HepG2 (cell line): ENCODE measurements around the gene LRRC43. TPM values are rescaled to one million over a fixed set of nuclear protein-coding genes. Genes with fewer than 3 reads are reported as not detected.

ENCODE experiments used
- ELK4 ChIP-seq: sonication (generic); formaldehyde crosslinking; IDR thresholded peaks from 2 replicates; pipeline ENCODE4 v1.9.0; 2021; ENCODE audit warnings: missing genetic modification reagents, borderline replicate concordance
- FOXO1 ChIP-seq: sonication (generic); formaldehyde crosslinking; IDR thresholded peaks from 2 replicates; pipeline ENCODE4 v1.4.0; 2020; ENCODE audit warnings: missing genetic modification reagents
- HOXA5 ChIP-seq: sonication (generic); formaldehyde crosslinking; IDR thresholded peaks from 2 replicates; pipeline ENCODE4 v1.4.0; 2020; ENCODE audit warnings: missing genetic modification reagents
- HOXA7 ChIP-seq: sonication (generic); formaldehyde crosslinking; IDR thresholded peaks from 2 replicates; pipeline ENCODE4 v1.8.1; 2022; ENCODE audit warnings: mild to moderate bottlenecking, missing genetic modification reagents, moderate library complexity
- KLF12 ChIP-seq: sonication (generic); formaldehyde crosslinking; IDR thresholded peaks from 2 replicates; pipeline ENCODE4 v1.4.0; 2020; ENCODE audit warnings: missing genetic modification reagents, borderline replicate concordance
- LRRFIP1 ChIP-seq: sonication (generic); formaldehyde crosslinking; conservative IDR thresholded peaks from 2 replicates; pipeline ENCODE4 v1.4.0; 2020; ENCODE audit warnings: missing genetic modification reagents
- NONO ChIP-seq, 2 experiments: fragments of 450-650 bp in 1 of 2; sonication (generic) in 1 of 2; formaldehyde crosslinking in 1 of 2; IDR thresholded peaks in 1 of 2; conservative IDR thresholded peaks in 1 of 2; 2 replicates each; pipeline versions ENCODE4 v1.6.1 to v1.8.0; 2017 to 2022; ENCODE audit warnings: mild to moderate bottlenecking in 1 of 2, missing genetic modification reagents in 1 of 2, moderate library complexity in 1 of 2
- RFX5 ChIP-seq: IDR thresholded peaks from 2 replicates; pipeline ENCODE4 v1.6.1; 2011; ENCODE audit warnings: low read depth, low read length, improper control_type of control experiment
- SAFB2 ChIP-seq: sonication (generic); formaldehyde crosslinking; IDR thresholded peaks from 2 replicates; pipeline ENCODE4 v1.5.1; 2020; ENCODE audit warnings: missing genetic modification reagents, low read depth, mild to moderate bottlenecking, borderline replicate concordance
- SOX6 ChIP-seq, 2 experiments: fragments of 450-650 bp in 1 of 2; sonication (generic) in 1 of 2; formaldehyde crosslinking in 1 of 2; IDR thresholded peaks; 2 replicates each; pipeline versions ENCODE4 v1.4.0 to v1.6.1; 2017 to 2020; ENCODE audit warnings: antibody characterized with exemption in 1 of 2, mild to moderate bottlenecking in 1 of 2, missing genetic modification reagents in 1 of 2
- TBX3 ChIP-seq: fragments of 450-650 bp; IDR thresholded peaks from 2 replicates; pipeline ENCODE4 v1.6.1; 2017; ENCODE audit warnings: antibody characterized with exemption, mild to moderate bottlenecking, inconsistent platforms, borderline replicate concordance
- U2AF2 ChIP-seq: fragments of 200-400 bp; formaldehyde crosslinking; IDR thresholded peaks from 2 replicates; pipeline ENCODE4 v1.6.1; 2017; ENCODE audit warnings: low read depth, mild to moderate bottlenecking, low read length
- USF2 ChIP-seq, 2 experiments: sonication (generic) in 1 of 2; formaldehyde crosslinking in 1 of 2; IDR thresholded peaks; 2 replicates each; pipeline versions ENCODE4 v1.5.1 to v1.6.1; 2011 to 2020; ENCODE audit warnings: borderline replicate concordance in 1 of 2, low read depth in 1 of 2, low read length in 1 of 2, mild to moderate bottlenecking in 1 of 2, missing genetic modification reagents in 1 of 2, moderate library complexity in 1 of 2
- ZC3H4 ChIP-seq: sonication (generic); formaldehyde crosslinking; IDR thresholded peaks from 2 replicates; pipeline ENCODE4 v1.4.0; 2020; ENCODE audit warnings: missing genetic modification reagents, borderline replicate concordance
- ZFP91 ChIP-seq: sonication (generic); formaldehyde crosslinking; IDR thresholded peaks from 2 replicates; pipeline ENCODE4 v1.9.0; 2022; ENCODE audit warnings: missing genetic modification reagents, mild to moderate bottlenecking, borderline replicate concordance
- ZNF333 ChIP-seq: sonication (generic); formaldehyde crosslinking; IDR thresholded peaks from 2 replicates; pipeline ENCODE4 v1.4.0; 2020; ENCODE audit warnings: mild to moderate bottlenecking, missing genetic modification reagents, borderline replicate concordance
- ZNF33B ChIP-seq: sonication (generic); formaldehyde crosslinking; IDR thresholded peaks from 2 replicates; pipeline ENCODE4 v1.5.1; 2020; ENCODE audit warnings: mild to moderate bottlenecking, missing genetic modification reagents
- ZNF652 ChIP-seq: IDR thresholded peaks from 2 replicates; pipeline ENCODE4 v1.6.1; 2016; ENCODE audit warnings: low read depth, borderline replicate concordance
- ZNF777 ChIP-seq: sonication (generic); formaldehyde crosslinking; IDR thresholded peaks from 2 replicates; pipeline ENCODE4 v1.4.0; 2020; ENCODE audit warnings: missing genetic modification reagents
- ZSCAN22 ChIP-seq: sonication (generic); formaldehyde crosslinking; IDR thresholded peaks from 2 replicates; pipeline ENCODE4 v1.4.0; 2020; ENCODE audit warnings: mild to moderate bottlenecking, missing genetic modification reagents
- polyA plus RNA-seq, 8 experiments: library from polyadenylated mRNA; depleted of rRNA in 3 of 8; stranded (reverse) in 7 of 8; unstranded in 1 of 8; fragments of >200 nt; fragmentation: Illumina TruSeq in 4 of 8; extraction: Trizol in 4 of 8; gene quantifications; 2 replicates each; pipeline versions ENCODE4 v1.2.1 to v1.2.3, GENCODE V29; 2011 to 2016; ENCODE audit warnings: low read depth in 4 of 8, missing spikeins in 1 of 8, mixed read lengths in 1 of 8; ENCODE audit not compliant: insufficient read depth in 1 of 8
- total RNA-seq, 5 experiments: library from RNA; depleted of rRNA; stranded (reverse); fragments of >200 nt; fragmentation: Illumina TruSeq; extraction: Trizol; gene quantifications; 2 replicates each; pipeline ENCODE4 v1.2.3, GENCODE V29; 2016; ENCODE audit warnings: low read depth in 1 of 5

Gene LRRC43
- total and polyA plus RNA-seq, 2 of the 13 experiments (the other 11 are each of a cell fraction or from before 2014, with no cell fraction given) = not detected

- no peak for TF ChIP-seq USF2 (IDR thresholded peaks at IDR 0.05; ENCODE audit: low read depth, low read length)
- 0 out of 2 replicates have a peak, but pooled peaks have one; percentile 32 for TF ChIP-seq USF2 (CRISPR knock-in tag; IDR thresholded peaks at IDR 0.05; ENCODE audit: borderline replicate concordance)
- no peak for TF ChIP-seq U2AF2
- TF ChIP-seq ZSCAN22 = peak; percentile 36; the same call in 1 of the 2 replicates
- no peak for TF ChIP-seq SAFB2 (CRISPR knock-in tag)
- no peak for TF ChIP-seq ZNF333 (CRISPR knock-in tag)
- peak; percentile 71 for TF ChIP-seq ZNF777 (CRISPR knock-in tag)
- TF ChIP-seq ELK4 (CRISPR knock-in tag) = peak; percentile 89; the same call in 1 of the 2 replicates
- TF ChIP-seq HOXA5 (CRISPR knock-in tag) = peak; percentile 68; the same call in 1 of the 2 replicates
- TF ChIP-seq RFX5 = no peak
- no peak for TF ChIP-seq ZNF652 (CRISPR knock-in tag)
- peak; percentile 76; the same call in 1 of the 2 replicates for TF ChIP-seq ZFP91
- TF ChIP-seq NONO (IDR thresholded peaks at IDR 0.05) = no peak
- TF ChIP-seq NONO (CRISPR knock-in tag; conservative IDR thresholded peaks at IDR 0.05) = no peak
- TF ChIP-seq HOXA7 (CRISPR knock-in tag) = 0 out of 2 replicates have a peak, but pooled peaks have one; percentile 12
- peak; percentile 35; the same call in 1 of the 2 replicates for TF ChIP-seq ZNF33B (CRISPR knock-in tag)
- peak; percentile 38; the same call in 1 of the 2 replicates for TF ChIP-seq FOXO1 (CRISPR knock-in tag)
- TF ChIP-seq SOX6 (IDR thresholded peaks at IDR 0.05) = no peak
- TF ChIP-seq SOX6 (CRISPR knock-in tag; IDR thresholded peaks at IDR 0.05) = no peak
- no peak; the same call in 1 of the 2 replicates for TF ChIP-seq KLF12 (CRISPR knock-in tag)
- TF ChIP-seq TBX3 = no peak
- no peak for TF ChIP-seq LRRFIP1 (CRISPR knock-in tag)
- no peak for TF ChIP-seq ZC3H4 (CRISPR knock-in tag)
Observed at GRCh38 chr12:122226366-122227125, 43.6 kb downstream of the LRRC43 start (continued).
